Activated CD4-positive, alpha-beta T cell treated with anti-CD3 and anti-CD28 coated beads for 24 hours (primary cell): ENCODE data around the gene TRIO.

ENCODE experiments used
- DNase-seq, 2 donors: peaks; one replicate each; pipeline ENCODE4 v3.0.0-alpha.2; 2020; ENCODE audit warnings: low read depth in 2 of 2

TRIO gene

DNA sequence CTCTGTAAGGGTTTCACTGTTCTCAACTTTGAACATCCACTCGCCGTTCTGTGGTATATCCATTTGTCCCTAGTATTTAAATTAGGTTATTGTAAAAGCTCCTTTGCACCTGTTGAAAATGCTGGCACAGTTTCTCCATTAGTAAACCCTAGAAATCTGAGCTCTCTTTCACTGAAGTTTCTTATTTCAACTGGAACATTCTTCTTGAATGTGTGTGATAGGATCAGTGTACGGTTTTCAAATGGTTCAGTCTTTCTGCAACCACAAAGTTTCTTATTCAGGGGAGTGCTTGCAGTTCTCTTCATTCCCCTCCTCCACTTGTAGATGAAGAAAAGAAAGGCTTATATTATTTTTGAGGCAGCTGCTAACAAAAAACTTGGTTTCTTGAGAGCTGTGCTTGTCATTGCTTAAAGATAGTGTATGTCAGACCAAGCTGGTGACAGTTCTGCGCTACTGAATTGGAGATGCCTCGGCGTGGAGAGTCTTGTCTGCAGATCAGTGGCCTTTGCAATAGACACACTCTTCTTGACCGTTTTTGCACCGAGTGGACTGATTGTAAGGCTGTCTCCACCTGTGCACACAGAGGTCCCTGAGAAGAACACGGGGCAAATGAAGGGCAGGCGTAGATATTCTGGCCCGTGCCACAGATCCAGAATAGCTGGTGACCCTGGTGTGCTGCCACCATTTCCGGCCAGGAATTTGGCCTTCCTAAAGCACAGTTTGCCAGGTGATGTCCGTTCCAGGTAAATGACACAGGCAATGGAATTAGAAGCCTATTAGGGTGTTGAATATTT lies 102.2 kb downstream of the TRIO start:
- DNase-seq: no peak

DNA sequence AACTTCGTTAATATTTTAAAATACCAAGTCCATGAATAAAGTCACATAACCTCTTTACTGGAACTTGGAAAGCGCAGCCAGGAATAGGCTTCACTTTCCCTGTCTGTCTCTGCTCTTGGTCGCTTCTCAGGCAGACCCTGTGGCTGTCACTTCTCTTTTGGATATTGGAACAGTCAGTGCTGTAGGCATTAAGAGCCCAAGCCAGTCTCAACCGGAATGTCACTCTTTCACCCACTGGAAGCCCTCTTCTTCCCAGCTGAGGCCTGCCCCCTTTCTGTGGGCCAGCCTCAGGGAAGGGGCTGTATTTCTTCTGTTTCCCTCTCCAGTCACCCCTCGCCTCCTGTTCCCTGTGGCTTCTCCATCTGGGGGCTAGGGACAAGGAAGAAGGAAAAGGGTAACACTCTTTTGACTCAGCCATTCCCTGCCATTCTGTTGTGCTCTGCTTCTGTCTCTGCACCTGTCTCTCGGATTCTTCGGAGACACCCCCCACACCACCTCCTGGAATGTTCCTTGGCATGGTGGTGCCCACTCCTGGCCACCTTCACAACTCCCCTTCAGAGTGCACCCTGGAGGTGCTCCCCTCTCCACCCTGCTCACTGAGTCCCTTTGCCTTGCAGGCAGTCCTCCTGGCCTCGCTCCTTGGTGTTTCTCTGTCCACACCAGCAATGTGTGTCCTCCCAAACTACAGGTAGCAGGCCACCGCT lies 103.4 kb downstream of the TRIO start:
- DNase-seq: no peak

DNA sequence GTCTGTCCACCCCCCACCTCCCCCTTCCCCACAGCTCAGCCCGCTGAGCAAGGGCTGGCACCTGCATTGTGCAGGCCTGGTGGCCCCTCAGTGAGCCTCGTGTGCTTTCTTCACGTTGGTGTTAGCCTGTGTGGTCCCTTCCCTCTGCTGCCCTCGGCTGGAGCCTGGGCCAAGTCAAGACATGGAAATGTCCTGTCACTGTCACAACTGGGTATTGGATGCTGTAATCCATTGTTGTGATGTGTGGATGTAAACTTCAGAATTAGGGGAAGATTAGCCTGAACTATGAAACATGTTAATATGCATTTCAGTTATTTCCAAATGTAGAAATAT lies 103.9 kb downstream of the TRIO start:
- DNase-seq: no peak

DNA sequence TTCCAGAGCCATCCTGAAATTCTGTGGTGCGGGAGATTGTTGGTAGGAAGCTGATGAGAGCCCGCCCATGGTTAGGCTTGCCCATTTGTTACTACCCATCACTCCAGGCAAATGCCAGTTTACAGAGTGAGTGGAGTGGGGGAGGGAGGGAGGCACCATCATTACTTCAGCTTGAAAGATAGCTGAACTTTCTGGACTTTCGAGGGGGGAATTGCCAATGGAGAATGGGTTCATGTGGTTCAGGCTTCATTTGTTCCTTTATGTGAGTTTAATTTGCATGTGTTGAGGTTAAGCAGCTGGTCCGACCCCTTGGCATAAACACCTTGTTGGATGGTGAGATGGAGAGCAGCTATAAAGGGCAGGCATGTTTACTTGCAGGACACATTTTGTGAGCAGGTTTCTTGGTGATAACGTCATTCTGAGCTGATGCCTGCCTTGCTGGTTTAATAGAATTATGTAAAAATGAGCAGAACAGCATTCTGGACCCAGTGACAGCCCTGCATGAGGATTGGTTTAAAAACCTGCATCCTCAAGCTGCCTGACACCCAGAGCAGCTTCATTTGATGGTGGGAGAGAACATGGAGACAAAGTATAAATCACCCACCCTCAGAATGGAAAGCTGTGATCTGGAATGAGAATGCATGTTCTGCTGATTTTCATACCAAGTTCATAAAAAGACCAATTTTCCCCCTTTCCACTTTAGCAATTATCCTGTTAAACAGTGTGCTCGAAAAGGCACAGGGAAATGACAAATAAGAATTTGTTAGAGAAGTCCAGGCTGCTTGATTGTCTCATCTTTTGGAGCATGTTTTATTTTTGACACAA lies 106.3 kb downstream of the TRIO start:
- no peak for DNase-seq

GRCh38 chr5:14250084-14250695 lies 107.0 kb downstream of the TRIO start:
- DNase-seq: no peak

DNA sequence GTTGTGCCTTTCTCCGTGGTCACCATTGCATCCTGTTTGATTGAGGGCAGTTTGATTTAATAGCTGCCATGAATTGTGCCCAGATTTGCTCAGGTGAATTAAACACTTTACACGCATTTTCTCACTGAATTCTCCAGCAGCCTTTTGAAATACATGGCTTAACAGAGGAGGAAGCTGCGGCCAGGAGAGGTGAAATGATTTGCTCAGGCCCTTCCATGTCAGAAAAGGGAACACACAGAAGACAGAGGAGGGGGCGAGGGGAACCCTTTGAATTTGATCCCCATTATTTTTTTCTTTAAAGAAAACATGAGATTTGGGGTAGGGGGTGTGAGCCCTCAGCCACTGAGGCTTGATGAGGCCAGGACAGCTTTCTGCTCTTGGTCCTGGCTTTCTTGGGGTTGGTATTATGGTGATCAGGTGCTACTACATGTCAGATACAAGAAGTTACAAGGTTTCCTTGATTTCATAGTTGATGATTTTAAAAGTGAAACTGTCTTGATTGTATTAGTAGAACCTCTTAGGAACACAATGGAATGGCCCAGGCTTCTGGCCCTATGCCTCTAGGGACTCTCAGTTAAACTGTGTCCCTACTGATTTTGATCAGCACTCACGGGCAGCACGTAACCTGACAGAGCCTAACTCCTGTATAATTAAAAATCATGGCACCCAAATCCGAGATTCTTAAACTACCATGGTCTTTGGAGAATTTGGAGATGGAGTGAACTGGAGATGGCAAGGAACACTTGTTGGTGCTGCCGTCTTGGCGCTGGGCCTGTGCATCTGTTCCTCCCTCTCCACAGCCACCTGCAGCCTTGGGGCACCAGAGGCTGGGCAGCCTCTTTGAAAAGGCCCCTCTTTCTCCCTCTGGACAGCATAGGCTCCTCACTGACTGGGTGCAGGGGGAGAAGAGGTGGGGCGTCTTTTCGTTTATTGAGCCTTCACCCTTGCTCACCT lies 107.9 kb downstream of the TRIO start:
- no peak for DNase-seq

DNA sequence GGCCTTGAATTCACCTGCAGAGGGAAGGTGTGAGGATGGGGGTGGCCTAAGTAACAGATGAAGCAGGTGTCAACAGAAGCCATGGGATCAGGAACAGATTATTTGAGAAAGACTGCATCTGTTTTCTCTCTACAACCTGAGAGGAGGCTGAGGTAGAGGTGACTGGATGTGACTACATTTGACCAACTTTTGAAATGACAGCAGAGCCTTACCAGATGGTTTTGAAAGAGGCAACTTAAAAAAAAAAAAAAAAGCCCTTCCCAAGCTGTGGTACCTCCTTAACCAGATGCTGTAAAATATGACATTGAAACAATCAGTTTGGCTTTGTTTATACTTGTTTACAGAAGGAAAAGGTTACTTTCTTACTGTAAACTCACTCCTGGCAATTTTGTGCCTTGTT lies 108.6 kb downstream of the TRIO start:
- DNase-seq: no peak

DNA sequence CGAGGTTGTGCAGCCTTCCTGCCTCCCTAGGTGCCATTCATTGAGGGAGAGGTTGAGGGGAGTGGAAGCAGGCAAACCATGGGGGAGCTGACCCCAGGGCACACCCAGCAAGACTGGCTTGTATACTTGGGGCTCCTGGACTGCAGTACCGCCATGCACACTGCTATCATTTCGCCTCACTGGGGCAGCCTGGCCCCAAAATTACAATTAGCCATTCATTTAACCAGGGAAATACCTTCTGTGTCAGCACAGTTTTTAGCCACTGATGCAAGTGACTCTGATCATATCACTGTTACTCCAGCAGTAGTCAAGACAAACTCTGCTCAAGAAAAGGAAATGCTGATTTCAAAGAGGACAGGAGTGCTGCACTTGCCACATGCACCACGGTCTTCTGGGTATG lies 109.7 kb downstream of the TRIO start:
- no peak for DNase-seq

DNA sequence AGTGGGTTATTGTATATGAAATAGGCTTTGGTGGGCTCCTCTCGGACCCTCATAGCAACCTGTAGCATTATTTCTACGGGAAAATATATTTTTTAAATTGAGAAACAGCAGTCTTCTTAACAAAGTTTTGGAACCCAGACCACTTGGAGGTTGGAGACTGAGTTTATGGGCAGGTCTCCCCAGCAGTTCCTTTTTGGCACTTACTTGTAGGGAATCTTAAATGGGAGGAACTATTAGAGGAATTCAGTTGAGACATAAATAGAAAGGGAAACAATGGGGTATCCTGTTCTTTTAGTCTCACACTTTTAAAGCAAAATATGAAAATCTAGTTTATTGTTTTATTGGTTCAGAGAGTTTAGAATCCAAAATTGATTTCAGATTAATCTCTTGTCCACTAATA lies 111.5 kb downstream of the TRIO start:
- no peak for DNase-seq

GRCh38 chr5:14256026-14256690 lies 113.0 kb downstream of the TRIO start:
- DNase-seq: no peak

DNA sequence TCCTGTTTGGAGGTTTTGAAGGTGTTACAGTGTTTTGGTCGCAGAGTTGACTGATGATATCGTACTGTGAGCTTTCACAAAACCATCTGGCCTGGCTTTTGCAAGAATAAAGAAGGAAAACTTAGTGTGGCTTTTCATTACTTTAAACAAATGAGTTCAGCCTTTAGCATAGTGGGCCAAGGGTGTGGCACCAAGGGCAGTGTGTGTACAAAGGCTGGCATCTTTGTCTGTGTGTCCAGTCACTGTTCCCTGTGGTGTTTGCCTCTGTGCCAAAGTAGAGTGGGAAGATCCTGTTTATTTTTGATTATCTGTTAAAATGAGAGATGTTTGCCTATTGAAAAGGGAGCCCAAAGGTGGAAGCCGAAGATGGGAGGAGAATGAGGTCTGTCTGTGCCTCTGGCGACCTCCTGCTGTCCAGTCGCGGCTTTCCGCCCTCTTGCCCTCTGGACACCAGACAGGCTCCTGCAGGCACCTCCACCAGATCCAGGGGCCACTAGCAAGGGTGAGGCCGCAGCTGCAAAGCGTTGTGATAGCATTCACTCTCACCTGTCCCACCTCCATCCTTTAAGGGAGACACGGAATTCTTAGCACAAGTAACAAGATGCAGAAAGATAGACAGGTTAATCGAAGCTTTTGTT lies 113.7 kb downstream of the TRIO start:
- no peak for DNase-seq

DNA sequence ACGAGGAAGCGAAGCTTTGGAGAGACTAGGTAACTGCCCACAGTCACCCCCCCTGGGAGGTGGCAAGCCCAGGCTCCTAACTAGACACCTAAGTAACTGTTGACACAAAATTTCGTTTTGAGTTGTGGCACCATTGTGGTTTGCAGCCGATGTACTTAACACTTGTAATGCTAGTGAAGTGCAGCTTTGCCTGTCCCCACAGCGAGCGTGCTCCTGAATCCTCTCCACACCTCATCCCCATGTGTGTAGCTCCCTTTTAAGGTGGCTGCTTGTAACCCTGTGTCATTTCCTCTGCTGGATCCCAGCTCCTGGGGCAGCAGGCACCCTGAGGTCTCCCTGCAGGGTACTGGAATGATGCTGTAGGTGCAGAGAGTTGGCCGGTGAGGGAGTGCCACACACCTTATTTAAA lies 114.9 kb downstream of the TRIO start:
- DNase-seq: no peak

GRCh38 chr5:14258840-14259239 lies 115.7 kb downstream of the TRIO start:
- no peak for DNase-seq

GRCh38 chr5:14260637-14261036 lies 117.5 kb downstream of the TRIO start:
- no peak for DNase-seq

GRCh38 chr5:14261235-14261634 lies 118.1 kb downstream of the TRIO start:
- DNase-seq: no peak

GRCh38 chr5:14261856-14262611 lies 118.9 kb downstream of the TRIO start:
- DNase-seq: no peak

GRCh38 chr5:14263113-14263512 lies 120.0 kb downstream of the TRIO start:
- no peak for DNase-seq

DNA sequence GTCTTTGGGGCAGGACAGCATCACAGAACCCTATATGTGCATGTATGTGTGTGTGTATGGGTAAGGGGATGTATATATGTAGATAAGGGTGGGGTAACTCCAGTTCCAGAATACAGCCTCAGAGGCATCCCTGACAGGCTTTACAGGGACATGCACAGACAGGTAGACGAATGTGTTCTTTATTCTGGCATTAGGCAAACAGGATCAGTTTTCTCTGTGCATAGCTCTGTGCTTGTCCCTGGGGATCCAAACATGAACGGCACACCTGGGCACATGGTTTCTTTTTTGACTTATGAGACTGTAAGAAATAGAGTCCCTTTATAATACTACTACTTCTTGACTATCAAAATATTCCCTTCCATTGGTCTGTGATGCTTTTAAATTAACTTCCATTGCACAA lies 120.6 kb downstream of the TRIO start:
- DNase-seq: no peak

DNA sequence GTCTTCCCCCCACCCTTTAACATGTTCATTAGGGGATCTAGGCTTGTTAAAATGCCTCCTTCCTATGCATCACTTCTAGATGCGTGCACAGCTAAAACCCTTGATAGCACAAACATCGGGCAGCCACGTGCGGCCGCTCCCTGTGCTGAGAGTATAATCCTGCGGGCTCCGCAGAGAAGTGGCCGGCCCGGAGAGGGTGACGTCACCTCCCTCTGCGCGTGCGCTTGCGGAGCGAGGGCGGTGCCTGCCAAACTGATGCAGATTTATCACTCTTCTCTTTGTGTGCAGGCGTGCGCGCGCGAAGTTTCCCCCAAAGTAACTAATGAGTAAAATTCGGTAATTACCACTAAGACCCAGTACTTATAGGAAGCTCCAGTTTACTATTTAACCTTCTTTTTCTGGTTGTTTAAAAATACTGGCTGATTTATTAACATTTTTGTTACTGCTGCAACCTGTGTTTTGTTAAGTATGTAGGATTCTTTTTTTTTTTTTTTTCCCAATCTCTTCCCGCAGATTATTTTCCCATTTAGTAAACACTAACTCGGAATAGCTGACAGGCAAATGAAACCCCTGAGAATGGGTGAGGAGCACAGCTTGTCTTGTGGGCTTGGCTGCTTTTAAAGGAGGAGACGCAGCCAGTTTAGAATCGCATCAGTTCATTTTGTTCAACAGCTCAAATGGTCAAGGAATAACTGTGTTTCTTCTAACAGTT lies 121.6 kb downstream of the TRIO start:
- DNase-seq: peak; percentile 62 to 63
